ENCODE results near the gene HTR6.
"Not testable (repeated sequence)": the region's sequence is repeated elsewhere in the genome, so short reads cannot be mapped to it uniquely, and the experiment has no call there.

Gene HTR6

DNA sequence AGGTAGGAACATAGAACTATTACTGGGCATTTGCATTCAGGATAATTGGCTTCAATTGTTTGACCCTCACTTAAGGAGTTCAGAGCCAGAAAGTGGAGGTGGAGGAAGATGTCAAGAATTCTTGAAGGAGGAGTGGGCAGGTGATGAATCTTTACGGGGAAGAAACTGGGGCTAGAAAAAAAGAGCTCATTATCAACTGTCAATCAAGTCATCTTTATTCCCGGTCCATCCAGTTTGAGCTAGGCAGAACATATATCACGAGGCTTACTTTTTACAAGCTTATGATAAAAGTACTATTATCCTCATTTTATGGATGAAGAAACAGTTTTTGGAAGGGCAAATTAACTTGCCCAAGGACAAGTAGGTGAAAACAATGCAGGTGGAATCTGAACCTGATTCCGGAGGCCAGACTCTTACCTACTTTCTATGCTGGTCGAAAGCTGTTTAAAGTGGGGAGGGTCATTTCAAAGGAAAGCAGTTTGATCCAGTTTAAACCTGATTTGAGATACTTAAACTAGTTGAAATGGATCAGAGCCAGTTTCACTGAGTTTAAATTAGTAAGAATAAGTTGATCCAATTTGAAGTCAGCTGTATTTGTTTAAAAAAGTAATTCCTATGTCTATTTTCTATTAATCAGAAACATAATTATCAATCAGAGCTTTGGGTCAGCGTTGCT lies 33.8 kb upstream of the HTR6 start:
- no peaks in the 10 kb centered on the region for H3K27me3 Mint-ChIP-seq (ENCODE audit: low read depth)
- no peaks in the 10 kb centered on the region for H3K9me3 Mint-ChIP-seq
- H3K4me3 Mint-ChIP-seq: no peak overlapping the region
- peaks cover 3% of the 10 kb centered on the region for H3K36me3 Mint-ChIP-seq (ENCODE audit: low read depth)
- no peaks in the 10 kb centered on the region for H3K4me1 Mint-ChIP-seq (ENCODE audit: low read depth)
- H3K27ac Mint-ChIP-seq: no peak overlapping the region

DNA sequence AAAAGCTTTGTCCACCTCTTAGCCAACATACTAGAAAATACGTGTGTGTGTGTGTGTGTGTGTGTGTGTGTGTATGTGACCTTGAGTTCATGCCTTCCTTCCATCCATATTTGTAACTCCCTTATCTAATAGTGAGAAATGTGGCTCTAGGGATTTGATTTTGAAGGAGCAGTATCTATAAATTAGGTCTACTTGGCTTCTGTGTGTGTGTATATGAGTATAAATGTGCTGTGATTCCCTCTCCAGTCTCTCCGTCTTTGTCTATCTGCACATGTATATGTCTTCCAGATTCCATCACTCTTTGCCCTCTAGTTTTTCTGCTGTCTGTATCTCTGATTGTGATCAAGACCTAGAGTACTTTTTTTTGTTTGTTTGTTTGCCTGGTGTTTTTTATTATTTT lies 32.5 kb upstream of the HTR6 start:
- Mint-ChIP-seq H3K4me3 (no peak overlapping the region), H3K27me3 (ENCODE audit: low read depth) (no peaks in the 10 kb centered on the region), H3K27ac (no peak overlapping the region)

DNA sequence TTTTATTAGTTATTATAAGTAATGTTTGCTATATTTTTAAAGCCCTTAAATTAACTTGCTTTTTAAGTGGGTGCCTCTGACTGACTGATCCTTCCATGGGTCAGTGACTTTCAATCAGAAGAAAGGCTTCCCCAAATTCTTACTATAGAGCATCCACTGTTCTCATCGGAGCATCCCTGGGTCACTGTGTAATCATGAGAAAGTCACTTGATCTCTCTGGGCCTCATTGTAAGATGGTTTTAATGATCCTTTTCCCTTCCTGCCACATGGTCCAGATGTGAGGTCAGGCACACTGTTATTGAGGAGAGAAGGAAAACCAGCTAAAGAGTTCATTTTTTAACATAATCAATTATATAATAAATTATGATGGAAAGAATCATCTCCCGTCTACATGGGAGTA lies 31.6 kb upstream of the HTR6 start:
- Mint-ChIP-seq H3K4me3 (no peak overlapping the region), H3K36me3 (ENCODE audit: low read depth) (peaks cover 3% of the 10 kb centered on the region), H3K27ac (no peak overlapping the region), H3K9me3 (no peaks in the 10 kb centered on the region), H3K27me3 (ENCODE audit: low read depth) (no peaks in the 10 kb centered on the region), H3K4me1 (ENCODE audit: low read depth) (no peaks in the 10 kb centered on the region)

More for the DNA sequence above, 32.5 kb upstream of the HTR6 start:
- Mint-ChIP-seq H3K9me3 (no peaks in the 10 kb centered on the region), H3K4me1 (ENCODE audit: low read depth) (no peaks in the 10 kb centered on the region), H3K36me3 (ENCODE audit: low read depth) (peaks cover 3% of the 10 kb centered on the region)

DNA sequence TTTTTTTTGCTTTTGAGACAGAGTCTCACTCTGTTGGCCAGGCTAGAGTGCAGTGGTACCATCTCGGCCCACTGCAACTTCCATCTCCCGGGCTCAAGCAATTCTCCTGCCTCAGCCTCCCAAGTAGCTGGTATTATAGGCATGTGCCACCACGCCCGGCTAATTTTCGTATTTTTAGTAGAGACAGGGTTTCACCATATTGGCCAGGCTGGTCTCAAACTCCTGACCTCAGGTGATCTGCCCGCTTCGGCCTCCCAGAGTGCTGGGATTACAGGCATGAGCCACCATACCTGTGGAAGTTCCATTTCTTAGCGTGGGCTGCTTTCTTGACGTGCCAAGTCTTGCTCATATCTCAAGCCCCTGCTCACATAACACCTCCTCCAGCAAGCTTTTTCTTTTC lies 29.6 kb upstream of the HTR6 start:
- H3K36me3 Mint-ChIP-seq (ENCODE audit: low read depth); H3K4me3 Mint-ChIP-seq; H3K27ac Mint-ChIP-seq; H3K9me3 Mint-ChIP-seq; H3K27me3 Mint-ChIP-seq (ENCODE audit: low read depth); H3K4me1 Mint-ChIP-seq (ENCODE audit: low read depth): not testable (repeated sequence)

DNA sequence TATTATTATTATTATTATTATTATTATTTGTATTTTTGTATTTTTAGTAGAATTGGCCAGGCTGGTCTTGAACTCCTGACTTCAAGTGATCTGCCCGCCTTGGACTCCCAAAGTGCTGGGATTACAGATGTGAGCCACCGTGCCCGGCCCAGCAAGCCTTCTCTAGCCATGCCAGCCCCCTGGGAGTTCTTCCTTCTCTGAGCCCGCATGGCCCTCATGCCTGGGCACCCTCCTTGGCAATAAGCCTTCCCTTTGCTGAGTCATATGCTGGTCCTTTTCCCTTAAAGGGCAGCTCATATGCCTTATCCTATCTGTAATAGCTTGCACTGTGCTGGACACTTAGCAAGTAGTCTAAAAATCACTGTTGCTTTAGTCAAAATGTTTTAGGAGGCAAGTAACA lies 29.0 kb upstream of the HTR6 start:
- no peak overlapping the region for H3K4me3 Mint-ChIP-seq
- no peak overlapping the region for H3K27ac Mint-ChIP-seq
- no peaks in the 10 kb centered on the region for H3K36me3 Mint-ChIP-seq (ENCODE audit: low read depth)
- H3K4me1 Mint-ChIP-seq (ENCODE audit: low read depth): no peaks in the 10 kb centered on the region
- H3K9me3 Mint-ChIP-seq: no peaks in the 10 kb centered on the region
- no peaks in the 10 kb centered on the region for H3K27me3 Mint-ChIP-seq (ENCODE audit: low read depth)

DNA sequence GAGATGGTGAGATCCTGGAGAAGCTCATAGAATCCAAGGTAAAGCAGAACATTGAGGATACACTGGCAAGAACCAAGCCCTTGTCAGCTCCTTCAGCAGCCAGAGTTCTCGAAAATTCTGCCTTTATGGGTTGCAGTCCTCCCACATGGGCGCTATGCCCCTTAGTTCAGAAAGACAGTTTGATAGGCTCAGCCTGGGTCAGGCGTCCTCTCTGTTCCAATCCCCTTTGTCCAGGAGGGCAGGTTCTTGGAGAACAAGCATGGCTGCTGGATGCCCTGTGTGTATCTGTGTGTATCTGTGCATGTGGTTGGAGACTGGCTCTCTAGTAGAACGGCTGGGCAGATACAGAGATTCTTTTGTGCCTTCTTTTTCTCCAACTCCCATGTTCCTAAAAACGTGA lies 28.6 kb upstream of the HTR6 start:
- no peak overlapping the region for H3K27ac Mint-ChIP-seq
- H3K4me1 Mint-ChIP-seq (ENCODE audit: low read depth): no peaks in the 10 kb centered on the region
- no peaks in the 10 kb centered on the region for H3K36me3 Mint-ChIP-seq (ENCODE audit: low read depth)
- no peaks in the 10 kb centered on the region for H3K9me3 Mint-ChIP-seq
- H3K27me3 Mint-ChIP-seq (ENCODE audit: low read depth): no peaks in the 10 kb centered on the region
- no peak overlapping the region for H3K4me3 Mint-ChIP-seq

DNA sequence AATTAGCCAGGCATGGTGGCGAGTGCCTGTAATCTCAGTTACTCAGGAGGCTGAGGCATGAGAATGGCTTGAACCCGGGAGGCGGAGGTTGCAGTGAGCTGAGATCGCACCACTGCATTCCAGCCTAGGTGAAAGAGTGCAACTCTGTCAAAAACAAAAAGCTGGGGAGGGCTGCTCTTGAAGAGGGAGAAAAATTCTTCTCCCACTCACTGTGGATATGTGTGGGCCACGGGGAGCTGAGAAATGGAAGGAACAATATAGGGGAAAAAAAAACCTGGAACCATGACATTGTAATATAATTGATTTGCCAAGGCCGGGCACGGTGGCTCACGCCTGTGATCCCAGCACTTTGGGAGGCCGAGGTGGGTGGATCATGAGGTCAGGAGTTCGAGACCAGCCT lies 27.9 kb upstream of the HTR6 start:
- not testable (repeated sequence) for H3K4me1 Mint-ChIP-seq (ENCODE audit: low read depth); H3K4me3 Mint-ChIP-seq; H3K27me3 Mint-ChIP-seq (ENCODE audit: low read depth); H3K36me3 Mint-ChIP-seq (ENCODE audit: low read depth); H3K27ac Mint-ChIP-seq; H3K9me3 Mint-ChIP-seq

DNA sequence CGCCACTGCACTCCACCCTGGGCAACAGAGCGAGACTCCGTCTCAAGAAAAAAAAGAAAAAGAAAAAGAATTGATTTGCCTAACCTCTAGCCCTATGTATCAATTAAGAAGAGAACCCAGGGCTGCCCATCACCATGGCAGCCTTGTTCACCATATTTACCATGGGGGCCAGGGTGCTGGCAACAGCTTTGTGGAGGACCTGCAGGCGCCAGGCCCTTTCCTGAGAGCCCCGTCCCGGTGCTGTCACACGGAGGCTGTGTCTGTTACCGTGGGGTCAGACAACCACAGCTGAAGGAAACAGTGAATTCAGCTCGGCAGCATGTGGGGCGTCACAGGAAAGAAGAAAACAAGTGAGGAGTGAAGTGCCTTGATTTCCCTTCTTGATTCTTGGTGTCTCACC lies 27.1 kb upstream of the HTR6 start:
- H3K27ac Mint-ChIP-seq: no peak overlapping the region
- H3K36me3 Mint-ChIP-seq (ENCODE audit: low read depth): no peaks in the 10 kb centered on the region
- H3K4me1 Mint-ChIP-seq (ENCODE audit: low read depth): no peaks in the 10 kb centered on the region
- peaks cover 14% of the 10 kb centered on the region for H3K27me3 Mint-ChIP-seq (ENCODE audit: low read depth)
- H3K4me3 Mint-ChIP-seq: no peak overlapping the region
- H3K9me3 Mint-ChIP-seq: no peaks in the 10 kb centered on the region

DNA sequence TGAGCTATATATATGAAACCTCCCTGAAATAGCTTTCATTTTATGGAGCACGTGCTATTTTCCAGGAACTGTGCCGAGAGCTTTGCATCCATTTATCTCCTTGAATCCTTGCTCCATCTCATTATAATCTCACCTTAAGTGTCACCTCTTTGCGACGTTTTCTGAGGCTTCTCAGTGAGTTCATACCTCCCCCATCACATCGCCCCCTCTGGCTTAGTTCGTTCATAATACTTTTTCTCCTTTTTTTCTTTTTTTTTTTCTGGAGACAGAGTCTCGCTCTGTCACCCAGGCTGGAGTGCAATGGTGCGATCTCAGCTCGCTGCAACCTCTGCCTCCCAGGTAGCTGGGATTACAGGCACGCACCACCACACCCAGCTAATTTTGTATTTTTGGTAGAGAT lies 25.4 kb upstream of the HTR6 start:
- not testable (repeated sequence) for H3K4me3 Mint-ChIP-seq; H3K36me3 Mint-ChIP-seq (ENCODE audit: low read depth); H3K4me1 Mint-ChIP-seq (ENCODE audit: low read depth); H3K9me3 Mint-ChIP-seq; H3K27ac Mint-ChIP-seq
- H3K27me3 Mint-ChIP-seq (ENCODE audit: low read depth): peaks cover 24% of the 10 kb centered on the region

DNA sequence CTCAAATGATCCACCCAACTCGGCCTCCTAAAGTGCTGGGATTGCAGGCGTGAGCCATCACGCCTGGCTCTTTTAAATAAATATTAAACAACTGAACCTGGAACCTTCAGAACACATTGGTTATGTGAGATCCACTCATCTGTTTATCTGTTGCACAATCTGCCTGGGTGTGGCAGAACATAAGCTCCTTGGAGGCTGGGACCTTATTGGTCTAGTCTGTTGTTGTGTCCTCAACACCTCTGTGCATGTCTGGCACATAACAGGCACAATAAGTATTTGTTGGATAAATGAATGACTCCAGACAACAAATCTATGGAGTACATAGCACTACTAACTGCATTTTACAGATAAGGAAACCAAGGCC lies 24.7 kb upstream of the HTR6 start:
- no peaks in the 10 kb centered on the region for H3K36me3 Mint-ChIP-seq (ENCODE audit: low read depth)
- H3K27ac Mint-ChIP-seq: no peak overlapping the region
- no peaks in the 10 kb centered on the region for H3K9me3 Mint-ChIP-seq
- peaks cover 24% of the 10 kb centered on the region for H3K27me3 Mint-ChIP-seq (ENCODE audit: low read depth)
- H3K4me1 Mint-ChIP-seq (ENCODE audit: low read depth): peaks cover 8% of the 10 kb centered on the region
- no peak overlapping the region for H3K4me3 Mint-ChIP-seq

DNA sequence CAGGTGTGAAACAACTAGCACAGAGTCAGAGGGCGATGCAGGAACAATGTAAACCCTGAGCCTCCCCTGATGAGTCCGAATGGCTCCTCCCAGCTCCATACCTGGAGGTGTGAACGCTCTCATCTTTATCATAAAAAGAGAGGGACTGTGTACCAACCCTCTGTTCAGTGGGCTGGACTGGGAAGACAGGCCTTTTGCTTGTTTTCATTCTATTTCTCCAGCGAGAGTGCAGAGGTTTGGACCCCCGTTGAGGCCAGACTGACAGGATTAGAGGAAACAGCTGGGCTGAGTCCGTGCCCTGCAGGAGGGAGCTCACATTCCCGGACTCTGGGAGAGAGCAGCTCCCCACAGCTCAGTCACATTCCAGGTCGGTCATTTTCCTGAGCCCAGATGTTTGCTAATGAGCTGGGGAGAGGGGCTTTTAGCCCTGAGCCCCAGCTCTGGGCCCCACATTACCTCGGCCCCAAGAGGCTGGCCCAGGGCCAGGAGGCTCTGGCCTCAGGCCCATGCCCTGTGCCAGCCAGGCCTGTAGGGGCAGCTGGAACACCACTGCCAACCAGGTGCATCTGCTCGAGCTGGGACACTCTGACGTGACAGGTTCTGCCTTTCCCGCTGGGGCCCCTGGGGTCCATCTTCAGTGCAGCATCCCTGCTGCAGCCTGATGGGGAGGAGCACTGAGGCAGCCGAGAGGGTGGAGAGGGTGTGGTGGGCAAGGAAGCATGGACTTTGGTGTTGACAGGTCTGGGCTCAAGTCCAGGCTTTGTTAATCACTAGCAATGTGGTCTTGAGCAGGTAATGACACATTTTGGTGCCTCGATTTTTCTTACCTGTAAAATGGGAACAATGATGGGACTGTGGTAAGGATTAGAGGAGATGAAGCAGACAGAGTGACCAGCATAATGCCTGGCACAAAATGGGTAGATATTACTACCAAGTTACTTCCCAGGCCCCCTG lies 24.0 kb upstream of the HTR6 start:
- Mint-ChIP-seq H3K27ac (no peak overlapping the region), H3K9me3 (no peaks in the 10 kb centered on the region), H3K4me3 (no peak overlapping the region), H3K27me3 (ENCODE audit: low read depth) (peaks cover 24% of the 10 kb centered on the region), H3K36me3 (ENCODE audit: low read depth) (no peaks in the 10 kb centered on the region), H3K4me1 (ENCODE audit: low read depth) (peaks cover 8% of the 10 kb centered on the region)

DNA sequence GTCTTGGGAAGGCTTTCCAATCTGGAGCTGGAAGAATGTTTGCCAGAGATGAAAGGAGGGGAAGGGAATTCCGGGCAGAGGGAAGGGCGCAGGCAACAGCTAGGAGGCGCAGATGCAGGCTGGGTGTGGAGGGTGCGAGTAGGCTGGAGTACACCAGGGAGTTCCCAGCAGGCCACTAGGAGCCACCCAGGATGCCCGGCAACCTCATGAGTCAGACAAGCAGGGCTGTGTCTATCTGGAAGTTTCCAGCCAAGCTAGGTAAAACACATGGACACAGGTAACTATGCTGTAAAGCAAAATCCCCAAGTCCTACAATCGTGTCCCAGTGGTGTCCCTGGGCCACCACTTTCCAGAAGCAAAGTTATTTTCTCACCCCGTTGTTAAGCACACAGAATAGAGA lies 21.6 kb upstream of the HTR6 start:
- Mint-ChIP-seq H3K27ac (peak overlapping the region; percentile 57), H3K27me3 (ENCODE audit: low read depth) (peaks cover 24% of the 10 kb centered on the region), H3K4me1 (ENCODE audit: low read depth) (peaks cover 31% of the 10 kb centered on the region), H3K36me3 (ENCODE audit: low read depth) (no peaks in the 10 kb centered on the region), H3K9me3 (no peaks in the 10 kb centered on the region), H3K4me3 (peak overlapping the region; percentile 80)

DNA sequence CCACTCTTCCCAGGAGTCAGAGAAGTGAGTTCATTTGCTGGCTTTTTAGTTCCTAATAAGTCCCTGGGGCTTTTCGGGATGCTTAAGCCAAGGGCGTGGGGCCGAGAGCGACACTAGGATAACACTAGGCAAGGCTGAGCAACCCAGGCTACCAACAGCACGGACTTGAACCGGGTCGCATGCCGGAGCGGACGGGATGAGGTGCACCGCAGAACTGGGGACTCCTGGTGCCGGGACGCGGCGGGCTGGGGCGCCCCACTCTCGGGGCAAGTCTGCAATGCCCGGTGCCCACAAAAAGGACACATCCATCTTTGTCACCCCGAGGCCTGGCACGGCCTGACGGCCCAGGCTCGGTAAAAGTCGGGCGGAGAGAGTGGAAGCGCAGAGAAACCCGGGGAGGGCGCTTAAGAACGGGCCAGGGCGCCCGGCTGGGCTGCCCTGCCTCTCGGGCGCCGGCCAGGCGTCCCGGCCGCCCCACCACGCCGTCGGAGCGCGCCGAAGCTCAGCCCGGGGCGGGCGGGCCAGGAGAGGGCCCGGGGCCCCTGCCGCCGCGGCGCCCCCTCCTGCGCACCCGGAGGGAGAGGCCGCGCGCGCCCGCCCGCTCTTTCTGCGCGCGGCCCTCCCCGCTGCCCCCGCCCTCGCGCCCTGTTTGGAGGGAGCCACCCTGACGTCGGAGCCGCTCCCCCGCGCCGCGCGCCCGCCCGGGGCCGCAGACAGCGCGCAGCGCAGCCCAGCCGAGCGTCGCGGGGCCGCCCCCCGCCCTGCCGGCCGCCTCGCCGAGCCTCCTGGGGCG lies 20.9 kb upstream of the HTR6 start, which contains the start of gene NBL1:
TSS of gene NBL1 (plus strand) at position 710 of the 793 bp plus-strand sequence. CDS start 10,720 bp downstream, outside the sequence.
- Mint-ChIP-seq H3K27me3 (ENCODE audit: low read depth) (peaks cover 24% of the 10 kb centered on the region), H3K4me1 (ENCODE audit: low read depth) (peaks cover 31% of the 10 kb centered on the region), H3K9me3 (no peaks in the 10 kb centered on the region), H3K4me3 (peak within 1 kb of the TSS; percentile 91), H3K36me3 (ENCODE audit: low read depth) (no peaks in the 10 kb centered on the region), H3K27ac (peak within 1 kb of the TSS; percentile 78)

DNA sequence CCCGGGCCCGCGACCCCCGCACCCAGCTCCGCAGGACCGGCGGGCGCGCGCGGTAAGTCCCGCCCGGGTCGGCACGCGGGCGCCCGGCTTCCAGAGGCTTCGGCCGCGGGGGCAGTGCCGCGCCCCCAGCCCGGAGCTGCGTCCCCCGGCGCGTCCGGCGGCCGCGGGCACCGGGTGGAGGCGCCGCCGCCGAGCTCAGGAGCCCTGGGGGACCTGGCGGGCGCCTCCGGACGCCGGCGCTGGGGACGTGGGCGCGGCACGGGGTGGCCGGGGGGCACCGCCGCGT lies 20.3 kb upstream of the HTR6 start:
- H3K4me1 Mint-ChIP-seq (ENCODE audit: low read depth): peaks cover 31% of the 10 kb centered on the region

More for the DNA sequence above, 20.3 kb upstream of the HTR6 start:
- no peak overlapping the region for H3K27ac Mint-ChIP-seq
- no peak overlapping the region for H3K4me3 Mint-ChIP-seq
- no peaks in the 10 kb centered on the region for H3K36me3 Mint-ChIP-seq (ENCODE audit: low read depth)
- no peaks in the 10 kb centered on the region for H3K9me3 Mint-ChIP-seq
- H3K27me3 Mint-ChIP-seq (ENCODE audit: low read depth): peaks cover 24% of the 10 kb centered on the region

Measured in T-helper 1 cell treated with Interleukin-12 subunit alpha and Interleukin-12 subunit beta and Interleukin-4 antibody, amounts not matched to agents 30 μg/mL and 1 μg/mL, for 36 hours (primary cell).